Neural cell (in vitro differentiated cells): ENCODE results near the gene FAM229A. TPM values are rescaled to one million over a fixed set of nuclear protein-coding genes. Genes with fewer than 3 reads are reported as not detected.

Source experiments
- H2AFZ ChIP-seq: fragments of 200-600, 300-800 bp; sonication (generic), shearing (Covaris generic); 2 replicates; pipeline ENCODE4 v1.6.0; 2014; ENCODE audit warnings: low read depth, mild to moderate bottlenecking, antibody characterized with exemption, low read length, moderate library complexity
- H3F3A ChIP-seq: fragments of 200-600 bp; shearing (Covaris generic); 2 replicates; pipeline ENCODE4 v1.6.1; 2016; ENCODE audit warnings: mild to moderate bottlenecking, moderate library complexity, mixed read lengths, antibody characterized with exemption, low read length; ENCODE audit not compliant: insufficient read depth, poor library complexity, severe bottlenecking
- H3K27ac ChIP-seq: fragments of 200-600, 300-800 bp; sonication (generic), shearing (Covaris generic); 2 replicates; pipeline ENCODE4 v1.5.1; 2014; ENCODE audit warnings: mild to moderate bottlenecking, low read length, moderate library complexity
- H3K27me3 ChIP-seq: fragments of 300-800, 200-600 bp; sonication (generic), shearing (Covaris generic); 2 replicates; pipeline ENCODE4 v1.6.0; 2014; ENCODE audit warnings: mild to moderate bottlenecking, low read depth, low read length, moderate library complexity; ENCODE audit not compliant: insufficient read depth
- H3K36me3 ChIP-seq: fragments of 300-800, 200-600 bp; sonication (generic), shearing (Covaris generic); 2 replicates; pipeline ENCODE4 v1.5.1; 2014; ENCODE audit warnings: mild to moderate bottlenecking, antibody characterized with exemption, low read length, moderate library complexity; ENCODE audit not compliant: insufficient read depth
- H3K4me2 ChIP-seq: fragments of 300-800, 200-600 bp; sonication (generic), shearing (Covaris generic); 2 replicates; pipeline ENCODE4 v1.6.0; 2014; ENCODE audit warnings: mild to moderate bottlenecking, low read length
- H3K4me3 ChIP-seq: fragments of 300-800, 200-600 bp; sonication (generic), shearing (Covaris generic); 2 replicates; pipeline ENCODE4 v1.5.1; 2014; ENCODE audit warnings: mild to moderate bottlenecking, low read length, moderate library complexity
- H3K79me2 ChIP-seq: fragments of 200-600 bp; shearing (Covaris generic); replicated peaks from 2 replicates; pipeline ENCODE4 v1.6.0; 2014; ENCODE audit warnings: mild to moderate bottlenecking, low read length, moderate library complexity; ENCODE audit not compliant: insufficient read depth
- H3K9ac ChIP-seq: fragments of 300-800, 200-600 bp; sonication (generic), shearing (Covaris generic); 2 replicates; pipeline ENCODE4 v1.6.1; 2016; ENCODE audit warnings: mild to moderate bottlenecking, low read length, mixed read lengths
- H3K9me2 ChIP-seq: fragments of 200-600 bp; shearing (Covaris generic); 2 replicates; pipeline ENCODE4 v1.6.1; 2016; ENCODE audit warnings: mild to moderate bottlenecking, low read length, mixed read lengths; ENCODE audit not compliant: insufficient read depth
- H3K9me3 ChIP-seq: fragments of 200-600, 300-800 bp; sonication (generic), shearing (Covaris generic); 2 replicates; pipeline ENCODE4 v1.6.1; 2016; ENCODE audit warnings: mild to moderate bottlenecking, mixed run types, low read length, moderate library complexity, mixed read lengths
- H4K20me1 ChIP-seq: fragments of 200-600 bp; shearing (Covaris generic); 2 replicates; pipeline ENCODE4 v1.6.1; 2016; ENCODE audit warnings: mild to moderate bottlenecking, mixed run types; ENCODE audit not compliant: insufficient read depth
- MXI1 ChIP-seq: fragments of 450-650 bp; conservative IDR thresholded peaks from 2 replicates; pipeline ENCODE4 v1.6.1; 2014; ENCODE audit warnings: antibody characterized with exemption, mild to moderate bottlenecking; ENCODE audit not compliant: poor library complexity, severe bottlenecking
- POLR2AphosphoS5 ChIP-seq: IDR thresholded peaks from 2 replicates; pipeline ENCODE4 v1.6.1; 2012
- TAF1 ChIP-seq: IDR thresholded peaks from 2 replicates; pipeline ENCODE4 v1.6.1; 2012; ENCODE audit warnings: low read depth
- polyA plus RNA-seq: library from polyadenylated mRNA; depleted of rRNA; stranded (reverse); fragments of >200 nt; gene quantifications from 2 replicates; pipeline ENCODE4 v1.2.3, GENCODE V29; 2014
- TF ChIP-seq, protein P1 (sequence below): IDR thresholded peaks from 2 replicates; pipeline ENCODE4 v1.6.1; 2012; ENCODE audit warnings: borderline replicate concordance

FAM229A gene
- polyA plus RNA-seq, 1 donor from 2014 or later = 6.1 TPM

DNA sequence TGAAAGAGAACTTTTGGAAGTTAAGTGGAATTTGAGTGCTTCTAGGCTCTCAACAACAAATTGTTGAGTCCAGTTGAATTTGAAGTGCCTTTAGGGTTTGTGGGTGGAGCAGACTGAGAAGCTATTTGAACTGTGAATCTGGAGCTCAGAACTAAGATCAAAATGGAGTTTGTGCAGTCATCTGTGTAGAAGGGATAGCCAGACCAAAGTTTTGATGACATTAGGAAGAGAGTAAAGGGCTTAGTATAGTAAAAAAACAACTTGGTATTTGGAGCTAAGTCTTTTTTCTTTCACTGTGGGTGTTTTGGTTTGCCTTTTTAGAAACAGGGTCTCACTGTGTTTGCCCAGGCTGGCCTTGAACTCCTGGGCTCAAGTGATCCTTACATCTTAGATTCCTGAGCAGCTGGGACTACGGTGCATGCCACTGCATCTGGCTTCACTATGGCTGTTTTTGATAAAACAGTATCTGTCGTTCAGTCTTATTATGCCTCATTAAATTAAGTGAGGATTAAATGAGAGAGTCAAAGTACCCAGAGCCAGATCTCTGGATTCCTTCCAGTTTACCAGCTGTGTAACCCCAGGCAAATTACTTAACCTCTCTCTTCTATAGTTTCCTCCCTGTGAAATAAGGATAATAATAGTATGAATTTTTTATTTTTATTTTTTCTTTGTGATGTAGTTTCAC is 50.4 kb downstream of the FAM229A start:
- Histone ChIP-seq H3K9me3 (no peaks in the 10 kb centered on the region), H4K20me1 (no peaks in the 10 kb centered on the region), H3K27me3 (no peaks in the 10 kb centered on the region), H3K4me3 (no peak overlapping the region), H2AFZ (no peak overlapping the region), H3K36me3 (no peaks in the 10 kb centered on the region), H3F3A (no peaks in the 10 kb centered on the region), H3K79me2 (no peaks in the 10 kb centered on the region), H3K4me2 (no peak overlapping the region), H3K9ac (no peak overlapping the region), H3K9me2 (no peaks in the 10 kb centered on the region), H3K27ac (no peak overlapping the region)
- TF ChIP-seq TAF1 = no peak
- TF ChIP-seq, protein P1, sequence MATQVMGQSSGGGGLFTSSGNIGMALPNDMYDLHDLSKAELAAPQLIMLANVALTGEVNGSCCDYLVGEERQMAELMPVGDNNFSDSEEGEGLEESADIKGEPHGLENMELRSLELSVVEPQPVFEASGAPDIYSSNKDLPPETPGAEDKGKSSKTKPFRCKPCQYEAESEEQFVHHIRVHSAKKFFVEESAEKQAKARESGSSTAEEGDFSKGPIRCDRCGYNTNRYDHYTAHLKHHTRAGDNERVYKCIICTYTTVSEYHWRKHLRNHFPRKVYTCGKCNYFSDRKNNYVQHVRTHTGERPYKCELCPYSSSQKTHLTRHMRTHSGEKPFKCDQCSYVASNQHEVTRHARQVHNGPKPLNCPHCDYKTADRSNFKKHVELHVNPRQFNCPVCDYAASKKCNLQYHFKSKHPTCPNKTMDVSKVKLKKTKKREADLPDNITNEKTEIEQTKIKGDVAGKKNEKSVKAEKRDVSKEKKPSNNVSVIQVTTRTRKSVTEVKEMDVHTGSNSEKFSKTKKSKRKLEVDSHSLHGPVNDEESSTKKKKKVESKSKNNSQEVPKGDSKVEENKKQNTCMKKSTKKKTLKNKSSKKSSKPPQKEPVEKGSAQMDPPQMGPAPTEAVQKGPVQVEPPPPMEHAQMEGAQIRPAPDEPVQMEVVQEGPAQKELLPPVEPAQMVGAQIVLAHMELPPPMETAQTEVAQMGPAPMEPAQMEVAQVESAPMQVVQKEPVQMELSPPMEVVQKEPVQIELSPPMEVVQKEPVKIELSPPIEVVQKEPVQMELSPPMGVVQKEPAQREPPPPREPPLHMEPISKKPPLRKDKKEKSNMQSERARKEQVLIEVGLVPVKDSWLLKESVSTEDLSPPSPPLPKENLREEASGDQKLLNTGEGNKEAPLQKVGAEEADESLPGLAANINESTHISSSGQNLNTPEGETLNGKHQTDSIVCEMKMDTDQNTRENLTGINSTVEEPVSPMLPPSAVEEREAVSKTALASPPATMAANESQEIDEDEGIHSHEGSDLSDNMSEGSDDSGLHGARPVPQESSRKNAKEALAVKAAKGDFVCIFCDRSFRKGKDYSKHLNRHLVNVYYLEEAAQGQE = no peak
- TF ChIP-seq MXI1 = no peak
- no peak for TF ChIP-seq POLR2AphosphoS5

Other genes starting within 250 kb of the FAM229A start
- gene TXLNA, start 182.8 kb downstream of the FAM229A start, polyA plus RNA-seq = 34.5 and 39.0 TPM in 2 replicates
- 176 and 186 TPM in 2 replicates for gene CCDC28B, start 161.9 kb downstream of the FAM229A start, polyA plus RNA-seq
- gene IQCC, start 156.8 kb downstream of the FAM229A start, polyA plus RNA-seq = 5.6 and 7.5 TPM in 2 replicates
- gene DCDC2B, start 153.4 kb downstream of the FAM229A start, polyA plus RNA-seq = not detected in 2 replicates
- 24.4 and 30.2 TPM in 2 replicates for gene TMEM234, start 140.1 kb downstream of the FAM229A start, polyA plus RNA-seq
- 158 and 174 TPM in 2 replicates for gene EIF3I, start 140.1 kb downstream of the FAM229A start, polyA plus RNA-seq
- not detected in 2 replicates for gene FAM167B, start 115.3 kb downstream of the FAM229A start, polyA plus RNA-seq
- gene LCK, start 111.2 kb downstream of the FAM229A start, polyA plus RNA-seq = not detected in 2 replicates
- gene HDAC1, start 70.4 kb downstream of the FAM229A start, polyA plus RNA-seq = 60.8 and 68.6 TPM in 2 replicates
- 694 and 739 TPM in 2 replicates for gene MARCKSL1, start 26.3 kb downstream of the FAM229A start, polyA plus RNA-seq
- not detected in 2 replicates for gene TSSK3, start 54 bp upstream of the FAM229A start, polyA plus RNA-seq
- gene BSDC1, start 32.0 kb upstream of the FAM229A start, polyA plus RNA-seq = 158 and 189 TPM in 2 replicates
- gene ZBTB8B, start 102.6 kb upstream of the FAM229A start, polyA plus RNA-seq = 4.4 and 5.0 TPM in 2 replicates
- 6.9 and 10.1 TPM in 2 replicates for gene ZBTB8A, start 176.9 kb upstream of the FAM229A start, polyA plus RNA-seq